HG03457 (cell line): ENCODE data around the gene SUN1.
"Not testable (repeated sequence)": the region's sequence is repeated elsewhere in the genome, so short reads cannot be mapped to it uniquely, and the experiment has no call there.

Experiments
- ATAC-seq: cut with Tn5 transposase; IDR thresholded peaks from one replicate; pipeline ENCODE4 v1.9.1; 2021; ENCODE audit warnings: moderate number of reproducible peaks; ENCODE audit not compliant: unreplicated experiment

Gene SUN1

GRCh38 chr7:902996-903395 lies 70.7 kb downstream of the SUN1 start:
- ATAC-seq = no peak

- no peak for ATAC-seq
These were observed 71.9 kb downstream of the SUN1 start for GRCh38 chr7:903921-904755.

- no peak for ATAC-seq
These were observed 72.6 kb downstream of the SUN1 start for GRCh38 chr7:904847-905246.

GRCh38 chr7:906776-907157 lies 74.5 kb downstream of the SUN1 start:
- no peak for ATAC-seq

- no peak for ATAC-seq
These were observed 75.1 kb downstream of the SUN1 start for GRCh38 chr7:907158-907980.

GRCh38 chr7:908159-908581 lies 75.9 kb downstream of the SUN1 start:
- no peak for ATAC-seq

- not testable (repeated sequence) for ATAC-seq
These were observed 76.5 kb downstream of the SUN1 start for GRCh38 chr7:908591-909357.

GRCh38 chr7:909358-910329 lies 77.4 kb downstream of the SUN1 start:
- no peak for ATAC-seq

- ATAC-seq = no peak
These were observed 78.2 kb downstream of the SUN1 start for GRCh38 chr7:910441-910861.

GRCh38 chr7:910931-911431 lies 78.7 kb downstream of the SUN1 start:
- no peak for ATAC-seq

- no peak for ATAC-seq
These were observed 79.7 kb downstream of the SUN1 start for GRCh38 chr7:911791-912480.

GRCh38 chr7:913736-914520 lies 81.7 kb downstream of the SUN1 start:
- ATAC-seq = no peak

- no peak for ATAC-seq
These were observed 82.4 kb downstream of the SUN1 start for GRCh38 chr7:914521-915194.

GRCh38 chr7:915291-916218 lies 83.3 kb downstream of the SUN1 start:
- no peak for ATAC-seq

- ATAC-seq = no peak
These were observed 84.1 kb downstream of the SUN1 start for GRCh38 chr7:916291-916941.
